SK-N-SH (cell line): Measurements from ENCODE around the gene IWS1. TPM values are rescaled to one million over a fixed set of nuclear protein-coding genes. Genes with fewer than 3 reads are reported as not detected.

ENCODE experiments used
- CTCF ChIA-PET: fragments of 300-600, 350-600 bp; formaldehyde crosslinking; extraction: SDS; loops from one replicate; lab custom pipeline; 2021; lab: Yijun Ruan, JAX
- POLR2A ChIA-PET: fragments of 350-600 bp; sonication (Branson Sonifier 250); formaldehyde crosslinking; extraction: SDS; loops from one replicate; lab custom pipeline; 2020; ENCODE audit warnings: antibody characterized with exemption, inconsistent platforms; lab: Yijun Ruan, JAX
- DNase-seq: peaks from one replicate; pipeline ENCODE4 v3.0.0; 2012
- H2AFZ ChIP-seq: fragments of 200-600 bp; sonication (generic); 2 replicates; pipeline ENCODE4 v1.8.1; 2016; ENCODE audit warnings: antibody characterized with exemption, mild to moderate bottlenecking, low read depth
- H3F3A ChIP-seq: fragments of 200-600 bp; sonication (generic); replicated peaks from 2 replicates; pipeline ENCODE3; 2016; ENCODE audit warnings: antibody characterized with exemption, mild to moderate bottlenecking; ENCODE audit not compliant: insufficient read depth
- H3K27ac ChIP-seq, 2 experiments: fragments of 200-500 bp in 1 of 2; fragments of 200-600 bp in 1 of 2; sonication (Bioruptor generic) in 1 of 2; sonication (generic), shearing (Covaris generic) in 1 of 2; 2 replicates each; pipeline versions ENCODE4 v1.5.1 to v1.6.1; 2014 to 2016; ENCODE audit warnings: low read depth in 2 of 2, inconsistent platforms in 1 of 2, low read length in 1 of 2, mild to moderate bottlenecking in 1 of 2, mixed read lengths in 1 of 2
- H3K27me3 ChIP-seq: fragments of 200-600 bp; sonication (generic), shearing (Covaris generic); 2 replicates; pipeline ENCODE4 v1.6.1; 2016; ENCODE audit warnings: mixed run types; ENCODE audit not compliant: insufficient read depth
- H3K36me3 ChIP-seq, 2 experiments: fragments of 200-500 bp in 1 of 2; fragments of 200-600 bp in 1 of 2; sonication (Bioruptor generic) in 1 of 2; sonication (generic) in 1 of 2; replicated peaks in 1 of 2; 2 replicates each; pipeline versions ENCODE3 to v1.5.1; 2014 to 2016; ENCODE audit warnings: low read length in 1 of 2, mild to moderate bottlenecking in 1 of 2; ENCODE audit not compliant: insufficient read depth in 2 of 2, control insufficient read depth in 1 of 2
- H3K4me1 ChIP-seq, 2 experiments: fragments of 200-500 bp in 1 of 2; fragments of 200-600 bp in 1 of 2; sonication (Bioruptor generic) in 1 of 2; sonication (generic), shearing (Covaris generic) in 1 of 2; 2 replicates each; pipeline versions ENCODE4 v1.5.1 to v1.6.1; 2014 to 2016; ENCODE audit warnings: low read depth in 1 of 2, low read length in 1 of 2, mixed run types in 1 of 2; ENCODE audit not compliant: insufficient read depth in 2 of 2, control insufficient read depth in 1 of 2
- H3K4me2 ChIP-seq: fragments of 200-600 bp; sonication (generic), shearing (Covaris generic); 2 replicates; pipeline ENCODE4 v1.6.1; 2017; ENCODE audit warnings: mixed run types
- H3K4me3 ChIP-seq, 2 experiments: fragments of 200-500 bp in 1 of 2; fragments of 200-600 bp in 1 of 2; sonication (Bioruptor generic) in 1 of 2; sonication (generic), shearing (Covaris generic) in 1 of 2; 2 replicates each; pipeline versions ENCODE4 v1.5.1 to v1.8.1; 2014 to 2016; ENCODE audit warnings: low read depth in 2 of 2, inconsistent platforms in 1 of 2, low read length in 1 of 2, mild to moderate bottlenecking in 1 of 2, mixed read lengths in 1 of 2, moderate library complexity in 1 of 2
- H3K79me2 ChIP-seq: fragments of 200-600 bp; sonication (generic); 2 replicates; pipeline ENCODE4 v1.8.1; 2017; ENCODE audit warnings: mild to moderate bottlenecking; ENCODE audit not compliant: insufficient read depth
- H3K9ac ChIP-seq: fragments of 200-600 bp; sonication (generic); 2 replicates; pipeline ENCODE4 v1.6.1; 2017; ENCODE audit warnings: mixed run types
- H3K9me2 ChIP-seq: fragments of 200-600 bp; sonication (generic); 2 replicates; pipeline ENCODE4 v1.6.1; 2017; ENCODE audit warnings: mixed run types
- H3K9me3 ChIP-seq: fragments of 200-600 bp; sonication (generic); 2 replicates; pipeline ENCODE4 v1.6.1; 2017; ENCODE audit warnings: mixed run types, mild to moderate bottlenecking, moderate library complexity
- H4K20me1 ChIP-seq: fragments of 200-600 bp; sonication (generic); 2 replicates; pipeline ENCODE4 v1.6.1; 2017; ENCODE audit warnings: mild to moderate bottlenecking, mixed run types; ENCODE audit not compliant: insufficient read depth
- CTCF ChIP-seq: fragments of 200-600 bp; sonication (generic); IDR thresholded peaks from 2 replicates; pipeline ENCODE4 v1.6.1; 2017; ENCODE audit warnings: antibody characterized with exemption, mild to moderate bottlenecking, moderate library complexity
- ELF1 ChIP-seq: IDR thresholded peaks from 2 replicates; pipeline ENCODE4 v1.4.0; 2012
- FOXM1 ChIP-seq: IDR thresholded peaks from 2 replicates; pipeline ENCODE4 v1.4.0; 2012; ENCODE audit warnings: low read depth, mild to moderate bottlenecking
- MEF2A ChIP-seq: IDR thresholded peaks from 2 replicates; pipeline ENCODE4 v1.4.0; 2012; ENCODE audit warnings: low read depth, borderline replicate concordance
- MXI1 ChIP-seq: IDR thresholded peaks from 2 replicates; pipeline ENCODE4 v1.6.1; 2012; ENCODE audit warnings: mild to moderate bottlenecking, low read depth, low read length, improper control_type of control experiment
- NFIC ChIP-seq: IDR thresholded peaks from 2 replicates; pipeline ENCODE4 v1.4.0; 2012; ENCODE audit warnings: borderline replicate concordance
- RAD21 ChIP-seq: IDR thresholded peaks from 2 replicates; pipeline ENCODE4 v1.6.1; 2012; ENCODE audit warnings: mild to moderate bottlenecking, low read length
- REST ChIP-seq: IDR thresholded peaks from 2 replicates; pipeline ENCODE4 v1.6.1; 2012; ENCODE audit warnings: mild to moderate bottlenecking, low read depth, low read length, moderate library complexity
- RFX5 ChIP-seq: IDR thresholded peaks from 2 replicates; pipeline ENCODE4 v1.6.1; 2012; ENCODE audit warnings: mild to moderate bottlenecking, improper control_type of control experiment, low read length
- USF1 ChIP-seq: IDR thresholded peaks from 2 replicates; pipeline ENCODE4 v1.4.0; 2012; ENCODE audit warnings: low read depth, borderline replicate concordance
- WGBS: methylation state at CpG from one replicate; pipeline ENCODE4 v1.1.6; 2017; ENCODE audit warnings: low lambda C conversion rate; 5-methylcytosine and 5-hydroxymethylcytosine counted together
- polyA plus RNA-seq, 3 experiments: library from polyadenylated mRNA; depleted of rRNA; stranded (reverse); fragments of >200 nt; gene quantifications; 2 replicates each; pipeline ENCODE4 v1.2.3, GENCODE V29; 2012

The IWS1 gene
- polyA plus RNA-seq, 1 of the 3 experiments (the other 2 are of a cell fraction): 24.6 TPM

GRCh38 chr2:127569666-127570065, 43.4 kb upstream of the IWS1 start:
- no peaks in the 10 kb centered on the region for H3K27me3 ChIP-seq
- TF ChIP-seq MXI1 (no peak), NFIC (no peak), FOXM1 (no peak), MEF2A (no peak), RAD21 (no peak)
- TF ChIP-seq, all 33 proteins: peak for 0
- no peaks in the 10 kb centered on the region for H4K20me1 ChIP-seq
- H3K9ac ChIP-seq: no peak overlapping the region
- no peak for DNase-seq
- H3K4me2 ChIP-seq: peak overlapping the region; percentile 51
- H3K27ac ChIP-seq: no peak overlapping the region
- ChIA-PET POLR2A (no interaction called here), CTCF (interaction anchor here (2.1 kb wide), 1 partner anchor 22 kb away, joined by 6 read pairs; no protein-coding TSS in a partner anchor)
- no peak overlapping the region for H2AFZ ChIP-seq
- H3K4me3 ChIP-seq: no peak overlapping the region
- H3F3A ChIP-seq: no peaks in the 10 kb centered on the region
- H3K36me3 ChIP-seq: no peaks in the 10 kb centered on the region
- WGBS: 77% methylated on average over 6 of the region's 6 CpGs
- no peaks in the 10 kb centered on the region for H3K9me3 ChIP-seq
- no peaks in the 10 kb centered on the region for H3K79me2 ChIP-seq
- H3K4me1 ChIP-seq: peaks cover 0 to 8% of the 10 kb centered on the region in 2 experiments; a peak in 2 of 4 replicates
- H3K9me2 ChIP-seq: no peaks in the 10 kb centered on the region

- Histone ChIP-seq H3K9me3 (no peaks in the 10 kb centered on the region), H3K9me2 (no peaks in the 10 kb centered on the region), H3K27ac (no peak overlapping the region), H3K27me3 (no peaks in the 10 kb centered on the region), H3K36me3 (no peaks in the 10 kb centered on the region), H3K4me3 (no peak overlapping the region), H3K9ac (no peak overlapping the region), H4K20me1 (no peaks in the 10 kb centered on the region), H3K4me2 (no peak overlapping the region), H3K4me1 (peaks cover 0 to 8% of the 10 kb centered on the region in 2 experiments; a peak in 2 of 4 replicates), H2AFZ (no peak overlapping the region), H3F3A (no peaks in the 10 kb centered on the region), H3K79me2 (no peaks in the 10 kb centered on the region)
- TF ChIP-seq REST: no peak
- TF ChIP-seq MEF2A: no peak
- WGBS: 80% methylated on average over 6 of the region's 6 CpGs
- no peak for DNase-seq
- ChIA-PET CTCF (interaction anchor here (0.5 kb wide), 1 partner anchor 353 kb away, joined by 4 read pairs; no protein-coding TSS in a partner anchor), POLR2A (interaction anchor here (0.5 kb wide), 1 partner anchor 77 kb away, joined by 4 read pairs; no protein-coding TSS in a partner anchor)
These were observed 41.8 kb upstream of the IWS1 start for GRCh38 chr2:127568128-127568527.

- Histone ChIP-seq H3K27ac (no peak overlapping the region), H3K9me2 (no peaks in the 10 kb centered on the region), H3K4me3 (no peak overlapping the region), H3K4me1 (peaks cover 0 to 8% of the 10 kb centered on the region in 2 experiments; a peak in 2 of 4 replicates), H2AFZ (no peak overlapping the region), H3K27me3 (no peaks in the 10 kb centered on the region), H4K20me1 (no peaks in the 10 kb centered on the region), H3F3A (no peaks in the 10 kb centered on the region), H3K4me2 (no peak overlapping the region), H3K79me2 (no peaks in the 10 kb centered on the region), H3K9me3 (no peaks in the 10 kb centered on the region), H3K36me3 (no peaks in the 10 kb centered on the region), H3K9ac (no peak overlapping the region)
- POLR2A ChIA-PET: no interaction called here
- CTCF ChIA-PET: interaction anchor here (0.7 to 0.8 kb wide), 2 partner anchors 11 to 24 kb away, joined by 3 to 4 read pairs; no protein-coding TSS in a partner anchor
- WGBS: 88% methylated on average over 3 of the region's 5 CpGs
- DNase-seq: no peak
- no peak for TF ChIP-seq REST
- no peak for TF ChIP-seq RAD21
- no peak for TF ChIP-seq CTCF
- no peak for TF ChIP-seq USF1
- no peak for TF ChIP-seq ELF1
- no peak for TF ChIP-seq RFX5
These were observed 41.1 kb upstream of the IWS1 start for GRCh38 chr2:127567351-127567854.
